OCI-LY3 (cell line): Measurements from ENCODE around the gene ARHGAP40.

ENCODE experiments used
- H2AFZ ChIP-seq: fragments of 200-600, 300-600 bp; shearing (Covaris generic); 2 replicates; pipeline ENCODE4 v1.6.0; 2014; ENCODE audit warnings: antibody characterized with exemption, low read depth, low read length
- H3K27ac ChIP-seq: fragments of 200-600, 300-600 bp; sonication (generic); 2 replicates; pipeline ENCODE4 v1.5.1; 2014; ENCODE audit warnings: mild to moderate bottlenecking, low read length, moderate library complexity, mixed read lengths
- H3K27me3 ChIP-seq: fragments of 200-600, 300-600 bp; sonication (generic); 2 replicates; pipeline ENCODE4 v1.6.1; 2014; ENCODE audit warnings: low read depth, low read length, mixed read lengths
- H3K36me3 ChIP-seq: fragments of 200-600, 300-600 bp; sonication (generic); replicated peaks from 2 replicates; pipeline ENCODE3; 2014; ENCODE audit warnings: low read depth, low read length, mixed read lengths
- H3K4me1 ChIP-seq: fragments of 300-600, 200-600 bp; sonication (generic); 2 replicates; pipeline ENCODE4 v1.6.1; 2014; ENCODE audit warnings: low read length, mixed read lengths
- H3K4me2 ChIP-seq: fragments of 200-600, 300-600 bp; sonication (generic); 2 replicates; pipeline ENCODE4 v1.6.1; 2014; ENCODE audit warnings: low read length, mixed read lengths
- H3K4me3 ChIP-seq: fragments of 300-600, 200-600 bp; sonication (generic); 2 replicates; pipeline ENCODE4 v1.5.1; 2014; ENCODE audit warnings: antibody characterized with exemption, mild to moderate bottlenecking, low read length, moderate library complexity
- H3K79me2 ChIP-seq: fragments of 300-600, 200-600 bp; shearing (Covaris generic); 2 replicates; pipeline ENCODE4 v1.6.1; 2014; ENCODE audit warnings: mild to moderate bottlenecking, low read length, mixed read lengths
- H3K9ac ChIP-seq: fragments of 300-600, 200-600 bp; shearing (Covaris generic); 2 replicates; pipeline ENCODE4 v1.6.0; 2014; ENCODE audit warnings: mild to moderate bottlenecking, low read length, moderate library complexity
- H3K9me3 ChIP-seq: fragments of 200-600, 300-600 bp; shearing (Covaris generic); 2 replicates; pipeline ENCODE4 v1.6.1; 2014; ENCODE audit warnings: low read length, mixed read lengths; ENCODE audit not compliant: insufficient read depth
- H4K20me1 ChIP-seq: fragments of 200-600, 300-600 bp; sonication (generic); 2 replicates; pipeline ENCODE4 v1.6.1; 2016; ENCODE audit warnings: low read length, mixed read lengths; ENCODE audit not compliant: insufficient read depth
- CTCF ChIP-seq: fragments of 200-600, 300-600 bp; sonication (generic); IDR thresholded peaks from 2 replicates; pipeline ENCODE4 v1.5.1; 2014; ENCODE audit warnings: antibody characterized with exemption, low read length, low read depth
- EZH2phosphoT487 ChIP-seq: fragments of 200-600 bp; shearing (Covaris generic); IDR thresholded peaks from 2 replicates; pipeline ENCODE4 v1.6.1; 2018; ENCODE audit warnings: antibody characterized with exemption, mixed run types, low read depth

Gene ARHGAP40

GRCh38 chr20:38601216-38602184 is at the start of gene ARHGAP40:
ARHGAP40 (plus strand) TSS chr20:38601809.
- H3K9me3 ChIP-seq: no peaks in the 10 kb centered on the region
- H3K27ac ChIP-seq: no peak within 1 kb of the TSS
- H3K4me2 ChIP-seq: no peak within 1 kb of the TSS
- no peak within 1 kb of the TSS for H2AFZ ChIP-seq
- H3K4me1 ChIP-seq: no peaks in the 10 kb centered on the region
- H3K36me3 ChIP-seq: no peaks in the 10 kb centered on the region
- H3K27me3 ChIP-seq: peaks cover 49% of the 10 kb centered on the region
- H3K4me3 ChIP-seq: no peak within 1 kb of the TSS
- no peaks in the 10 kb centered on the region for H3K79me2 ChIP-seq
- H4K20me1 ChIP-seq: no peaks in the 10 kb centered on the region
- TF ChIP-seq CTCF: no peak
- TF ChIP-seq EZH2phosphoT487: no peak
- H3K9ac ChIP-seq: no peak within 1 kb of the TSS

GRCh38 chr20:38554986-38555385 is 46.6 kb upstream of the ARHGAP40 start:
- Histone ChIP-seq H3K27me3 (no peaks in the 10 kb centered on the region), H3K4me1 (no peaks in the 10 kb centered on the region), H3K79me2 (no peaks in the 10 kb centered on the region), H3K27ac (no peak overlapping the region), H3K4me3 (no peak overlapping the region), H3K9me3 (no peaks in the 10 kb centered on the region), H2AFZ (no peak overlapping the region), H3K36me3 (peaks cover 69% of the 10 kb centered on the region), H3K9ac (no peak overlapping the region), H4K20me1 (no peaks in the 10 kb centered on the region), H3K4me2 (no peak overlapping the region)
- no peak for TF ChIP-seq EZH2phosphoT487
- TF ChIP-seq CTCF: no peak

GRCh38 chr20:38555395-38555794 is 46.2 kb upstream of the ARHGAP40 start:
- H2AFZ ChIP-seq: no peak overlapping the region
- no peak for TF ChIP-seq CTCF
- TF ChIP-seq EZH2phosphoT487: no peak
- H3K27ac ChIP-seq: no peak overlapping the region
- H3K4me3 ChIP-seq: no peak overlapping the region
- H3K4me2 ChIP-seq: no peak overlapping the region
- H3K9ac ChIP-seq: no peak overlapping the region
- H3K36me3 ChIP-seq: peaks cover 69% of the 10 kb centered on the region
- no peaks in the 10 kb centered on the region for H3K4me1 ChIP-seq
- H3K79me2 ChIP-seq: no peaks in the 10 kb centered on the region
- H3K27me3 ChIP-seq: no peaks in the 10 kb centered on the region
- H3K9me3 ChIP-seq: no peaks in the 10 kb centered on the region
- H4K20me1 ChIP-seq: no peaks in the 10 kb centered on the region

- Histone ChIP-seq H3K27me3 (no peaks in the 10 kb centered on the region), H3K27ac (no peak overlapping the region), H3K4me3 (no peak overlapping the region), H3K4me2 (no peak overlapping the region), H4K20me1 (no peaks in the 10 kb centered on the region), H3K36me3 (peaks cover 57% of the 10 kb centered on the region), H3K9ac (no peak overlapping the region), H3K4me1 (no peaks in the 10 kb centered on the region), H2AFZ (no peak overlapping the region), H3K9me3 (no peaks in the 10 kb centered on the region), H3K79me2 (no peaks in the 10 kb centered on the region)
- no peak for TF ChIP-seq CTCF
- TF ChIP-seq EZH2phosphoT487: no peak
These were observed 44.4 kb upstream of the ARHGAP40 start for GRCh38 chr20:38557174-38557573.
